Measurements from ENCODE around the gene ANGPTL8. TPM values are rescaled to one million over a fixed set of nuclear protein-coding genes. Genes with fewer than 3 reads are reported as not detected.

The ANGPTL8 gene
- total RNA-seq, 1 experiment from 2014 or later = not detected

- intact Hi-C loops (cut with micrococcal nuclease; ENCODE audit: unreplicated experiment) (no loop called here), in situ Hi-C loops (cut with HindIII; ENCODE audit: low pct_unique_long_range_greater_than_20kb, low sequenced_read_pairs) (no loop called here)
- no peak overlapping the region for H3K4me3 ChIP-seq (ENCODE audit: low read depth in 2 of 2, low read length in 2 of 2)
- no peak for DNase-seq (ENCODE audit: low read depth, low spot score)
- ATAC-seq = no peak
- BruUV-seq (replicated peaks) = no TSS peak
- no peaks in the 10 kb centered on the region for H3K27me3 ChIP-seq (ENCODE audit: control insufficient read depth, insufficient read depth, low read length)
- CTCF ChIA-PET = no interaction called here
- no peaks in the 10 kb centered on the region for H3K9me3 ChIP-seq (ENCODE audit: control insufficient read depth, insufficient read depth, low read depth, low read length)
- H3K27ac ChIP-seq (ENCODE audit: low read length) = no peak overlapping the region
- POLR2A ChIA-PET = no interaction called here
- no peaks in the 10 kb centered on the region for H3K4me1 ChIP-seq (ENCODE audit: control insufficient read depth, insufficient read depth, low read length)
- TF ChIP-seq SIN3A (IDR thresholded peaks at IDR 0.05; ENCODE audit: borderline replicate concordance, insufficient read depth, low read depth, low read length) = no peak
- no peak for TF ChIP-seq POLR2AphosphoS5 (IDR thresholded peaks at IDR 0.05; ENCODE audit: low read depth, low read length)
- no peak for TF ChIP-seq REST (IDR thresholded peaks at IDR 0.05; ENCODE audit: insufficient read depth in 1 of 2, low read depth in 2 of 2, low read length in 1 of 2)
- no peak for TF ChIP-seq TCF7L2 (IDR thresholded peaks at IDR 0.05; ENCODE audit: low read depth, low read length)
- no peak for TF ChIP-seq CTCF (IDR thresholded peaks at IDR 0.05)
- H3K36me3 ChIP-seq (ENCODE audit: control insufficient read depth, insufficient read depth, low read length) = no peaks in the 10 kb centered on the region
These were observed 29.4 kb upstream of the ANGPTL8 start for GRCh38 chr19:11209839-11210655.

- intact Hi-C loops (cut with micrococcal nuclease; ENCODE audit: unreplicated experiment) = no loop called here
- H3K4me1 ChIP-seq (ENCODE audit: control insufficient read depth, insufficient read depth, low read length) = no peaks in the 10 kb centered on the region
- ChIA-PET POLR2A (no interaction called here), CTCF (no interaction called here)
- H3K27ac ChIP-seq (ENCODE audit: low read length) = no peak overlapping the region
- DNase-seq (ENCODE audit: low read depth, low spot score) = no peak
- H3K9me3 ChIP-seq (ENCODE audit: control insufficient read depth, insufficient read depth, low read depth, low read length) = no peaks in the 10 kb centered on the region
- in situ Hi-C loops (cut with HindIII; ENCODE audit: low pct_unique_long_range_greater_than_20kb, low sequenced_read_pairs) = no loop called here
- ATAC-seq = no peak
- TF ChIP-seq POLR2AphosphoS5 (IDR thresholded peaks at IDR 0.05; ENCODE audit: low read depth, low read length) (no peak), REST (IDR thresholded peaks at IDR 0.05; ENCODE audit: insufficient read depth in 1 of 2, low read depth in 2 of 2, low read length in 1 of 2) (no peak), TCF7L2 (IDR thresholded peaks at IDR 0.05; ENCODE audit: low read depth, low read length) (no peak), SIN3A (IDR thresholded peaks at IDR 0.05; ENCODE audit: borderline replicate concordance, insufficient read depth, low read depth, low read length) (no peak), CTCF (IDR thresholded peaks at IDR 0.05) (no peak)
- BruUV-seq (replicated peaks) = no TSS peak
- H3K36me3 ChIP-seq (ENCODE audit: control insufficient read depth, insufficient read depth, low read length) = no peaks in the 10 kb centered on the region
- no peak overlapping the region for H3K4me3 ChIP-seq (ENCODE audit: low read depth in 2 of 2, low read length in 2 of 2)
- no peaks in the 10 kb centered on the region for H3K27me3 ChIP-seq (ENCODE audit: control insufficient read depth, insufficient read depth, low read length)
These were observed 28.8 kb upstream of the ANGPTL8 start for GRCh38 chr19:11210656-11210928.

All from Panc1 (cell line).